GM19455 (cell line): ENCODE measurements around the gene CBX8.
"Not testable (repeated sequence)": the region's sequence is repeated elsewhere in the genome, so short reads cannot be mapped to it uniquely, and the experiment has no call there.

ENCODE experiments used
- ATAC-seq: cut with Tn5 transposase; IDR thresholded peaks from one replicate; pipeline ENCODE4 v1.9.1; 2021; ENCODE audit not compliant: unreplicated experiment

Gene CBX8

GRCh38 chr17:79757140-79757745 lies 39.6 kb downstream of the CBX8 start:
- no peak for ATAC-seq

- no peak for ATAC-seq
These were observed 41.3 kb downstream of the CBX8 start for GRCh38 chr17:79755591-79755990.

- ATAC-seq: not testable (repeated sequence)
These were observed 42.0 kb downstream of the CBX8 start for GRCh38 chr17:79754903-79755302.

DNA sequence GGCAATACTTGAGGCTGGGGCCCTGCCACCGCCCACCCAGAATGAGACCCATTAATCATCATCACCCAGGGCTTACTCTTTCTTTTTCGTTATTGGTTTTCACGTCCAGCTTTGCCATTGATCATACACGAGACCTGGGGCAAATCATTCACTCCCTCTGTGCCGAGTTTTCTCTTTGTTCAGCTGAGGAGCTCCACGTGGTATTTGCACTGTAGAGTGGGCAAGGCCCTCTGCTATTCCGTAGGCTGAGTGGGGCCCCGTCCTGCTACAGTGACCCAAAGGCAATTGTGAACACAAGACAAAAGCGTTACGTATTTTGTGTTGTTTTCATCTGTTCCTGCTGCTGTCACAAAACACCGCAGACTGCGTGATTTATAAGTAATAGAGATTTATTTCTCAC lies 42.5 kb downstream of the CBX8 start:
- ATAC-seq: no peak

GRCh38 chr17:79752175-79752574 lies 44.7 kb downstream of the CBX8 start:
- no peak for ATAC-seq

DNA sequence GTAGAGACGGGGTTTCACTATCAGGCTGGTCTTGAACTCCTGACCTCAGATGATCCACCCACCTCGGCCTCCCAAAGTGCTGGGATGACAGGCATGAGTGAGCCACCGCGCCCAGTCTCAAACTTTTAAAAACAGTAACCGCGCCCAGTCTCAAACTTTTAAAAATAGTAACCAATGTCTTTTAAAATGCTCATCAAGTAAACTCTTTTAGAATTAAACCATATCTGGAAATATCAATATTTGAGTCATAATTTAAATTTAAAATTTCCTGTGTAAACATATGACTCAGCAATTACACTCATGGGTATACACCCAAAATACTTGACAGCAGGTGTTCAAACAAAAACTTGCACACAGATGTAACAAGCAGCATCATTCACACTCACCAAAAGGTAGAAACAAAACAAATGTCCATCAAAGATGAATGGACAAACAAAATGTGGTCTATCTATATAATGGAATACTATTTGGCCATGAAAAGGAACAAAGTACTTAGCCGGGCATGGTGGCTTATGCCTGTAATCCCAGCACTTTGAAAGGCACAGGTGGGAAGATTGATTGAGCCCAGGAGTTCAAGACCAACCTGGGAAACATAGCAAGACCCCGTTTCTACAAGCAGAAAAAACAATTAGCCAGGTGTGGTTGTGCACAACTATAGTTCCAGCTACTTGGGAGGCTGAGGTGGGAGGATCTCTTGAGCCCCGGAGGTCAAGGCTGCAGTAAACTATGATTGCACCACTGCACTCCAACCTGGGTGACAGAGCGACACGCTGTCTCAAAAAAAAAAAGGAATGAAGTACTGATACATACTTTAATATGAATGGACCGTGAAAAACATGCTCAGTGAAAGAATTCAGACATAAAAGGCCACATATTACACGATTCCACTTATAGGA lies 46.0 kb downstream of the CBX8 start:
- no peak for ATAC-seq

GRCh38 chr17:79749958-79750357 lies 46.9 kb downstream of the CBX8 start:
- no peak for ATAC-seq

GRCh38 chr17:79749156-79749815 lies 47.6 kb downstream of the CBX8 start:
- no peak for ATAC-seq

DNA sequence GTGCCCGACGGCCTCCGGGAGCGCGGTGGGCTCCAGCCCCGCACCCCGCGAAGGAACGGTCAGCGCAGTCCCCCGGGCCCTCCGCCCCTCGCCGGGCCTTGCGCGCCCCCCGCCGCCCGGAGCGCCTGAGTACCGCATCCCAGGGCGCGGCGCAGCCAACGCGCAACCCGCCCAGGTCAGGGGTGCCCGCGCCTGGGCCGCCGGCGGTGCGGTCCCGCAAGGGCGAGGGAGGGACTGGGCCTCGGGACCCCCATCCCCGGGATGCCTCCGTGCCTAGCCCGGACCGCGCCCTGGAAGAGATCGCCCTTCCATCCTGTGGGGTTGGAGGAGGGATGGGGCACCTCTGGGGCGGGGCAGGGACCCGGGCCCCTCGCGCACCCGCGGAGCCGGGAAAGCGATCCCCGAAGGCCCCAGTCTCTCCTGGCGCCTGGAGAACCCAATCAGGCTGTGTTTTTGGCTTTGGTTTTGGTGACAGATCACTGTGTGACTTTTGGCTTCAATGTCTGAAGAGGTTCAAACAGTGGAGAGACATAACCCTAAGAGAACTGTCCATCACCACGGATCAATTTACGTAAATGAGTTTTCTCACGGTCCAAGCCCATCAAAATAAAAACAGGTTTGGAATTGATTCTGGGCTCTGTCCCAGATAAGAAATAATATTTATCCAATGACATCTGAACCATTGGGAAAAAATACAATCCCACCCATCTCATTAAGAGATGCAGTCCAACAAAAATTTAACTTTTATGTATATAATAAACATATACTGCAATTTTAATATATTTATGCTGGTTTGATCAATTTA lies 48.4 kb downstream of the CBX8 start:
- ATAC-seq: no peak

DNA sequence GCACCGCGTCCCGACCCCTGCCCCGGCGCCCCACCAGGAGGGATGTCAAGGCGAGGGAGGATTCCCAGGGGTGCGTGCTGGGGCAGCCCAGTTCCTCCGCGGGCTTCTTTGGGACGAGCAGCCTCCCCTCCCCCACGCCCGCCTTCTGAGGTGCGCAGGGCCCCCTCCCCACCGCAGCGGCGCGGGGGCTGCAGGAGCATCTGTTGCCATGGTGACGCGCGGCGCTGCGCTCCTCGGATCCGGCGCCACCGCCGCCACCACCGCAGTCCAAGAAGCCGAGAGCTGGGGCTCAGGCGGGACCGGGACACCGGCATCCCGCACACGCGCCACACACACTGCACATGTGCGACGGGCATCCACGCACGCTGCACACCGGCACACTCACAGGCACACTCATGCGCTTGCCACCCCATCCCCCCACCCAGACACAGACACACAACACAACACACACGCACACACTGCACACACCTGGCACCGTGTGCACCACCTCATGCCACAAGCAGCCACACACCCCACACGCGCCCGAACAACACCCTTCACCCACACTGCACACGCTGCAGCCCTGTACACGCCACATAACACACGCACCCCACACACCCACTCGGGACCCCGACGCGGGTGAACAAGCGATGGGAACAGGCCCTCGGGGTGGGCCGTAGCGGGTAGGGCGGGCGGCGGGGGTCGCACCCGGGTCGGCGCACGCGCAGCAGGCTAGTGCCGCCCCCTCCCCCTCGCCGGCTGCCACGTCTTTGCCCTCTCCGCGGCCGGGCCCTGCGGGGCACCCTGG lies 49.2 kb downstream of the CBX8 start:
- ATAC-seq: no peak

GRCh38 chr17:79746889-79747507 lies 49.9 kb downstream of the CBX8 start:
- ATAC-seq: no peak

DNA sequence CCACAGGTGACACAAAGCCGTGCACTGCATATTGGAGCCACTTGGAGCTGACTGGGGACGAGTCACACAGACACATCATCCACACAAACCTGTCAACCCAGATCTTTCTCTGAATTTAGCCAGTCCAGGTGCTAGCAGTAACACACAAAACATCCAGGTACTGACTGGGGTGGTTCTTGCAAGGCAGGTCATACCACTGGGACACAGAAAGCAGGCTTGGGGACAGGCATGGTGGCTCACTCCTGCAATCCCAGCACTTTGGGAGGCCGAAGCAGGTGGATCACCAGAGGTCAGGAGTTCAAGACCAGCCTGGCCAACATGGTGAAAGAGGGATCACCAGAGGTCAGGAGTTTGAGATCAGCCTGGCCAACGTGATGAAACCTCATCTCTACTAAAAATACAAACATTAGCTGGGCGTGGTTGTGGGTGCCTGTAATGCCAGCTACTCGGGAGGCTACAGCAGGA lies 51.2 kb downstream of the CBX8 start:
- no peak for ATAC-seq

GRCh38 chr17:79743614-79744013 lies 53.3 kb downstream of the CBX8 start:
- no peak for ATAC-seq

DNA sequence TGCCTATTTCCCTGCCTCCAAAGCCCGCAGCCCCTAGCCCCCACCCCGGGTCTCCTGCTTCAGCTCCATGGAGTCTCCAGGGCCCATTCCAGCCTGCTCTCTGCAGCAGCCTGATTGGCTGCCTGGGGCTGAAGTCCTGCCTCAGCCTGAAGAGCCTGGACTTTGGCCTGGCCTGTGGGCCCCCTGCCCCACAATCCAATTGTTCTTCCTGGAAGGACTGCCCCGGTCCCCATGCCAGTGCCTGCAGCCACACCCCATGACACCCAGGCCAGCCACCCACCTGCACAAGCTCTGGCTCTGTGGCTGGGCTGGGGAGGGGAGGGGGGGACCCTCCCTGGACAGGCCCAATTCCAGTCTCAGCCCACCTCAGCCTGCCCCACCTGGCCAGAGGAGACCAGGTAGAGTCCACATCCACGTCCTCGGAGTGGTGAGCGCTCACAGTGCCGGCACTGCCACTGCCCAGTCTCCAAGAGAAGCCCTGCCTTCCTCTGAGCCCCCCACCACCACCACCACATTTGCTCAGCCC lies 53.9 kb downstream of the CBX8 start:
- no peak for ATAC-seq

DNA sequence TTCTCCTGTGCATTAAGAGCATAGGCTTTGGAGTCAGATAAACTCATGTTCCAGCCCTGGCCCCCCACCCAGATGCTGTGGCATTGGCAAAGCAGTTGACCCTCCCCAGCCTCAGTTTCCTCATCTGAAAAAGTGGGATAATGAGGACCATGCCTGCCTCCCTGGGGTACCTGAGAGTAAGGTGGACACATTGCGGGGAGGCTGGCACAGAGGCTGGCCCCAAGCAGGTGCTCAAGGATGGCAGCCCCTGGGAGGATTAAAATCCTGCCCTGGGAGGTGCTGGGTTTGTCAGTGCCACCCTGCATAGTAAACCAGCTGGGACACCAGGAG lies 54.3 kb downstream of the CBX8 start:
- ATAC-seq: no peak
